Measurements from ENCODE around the gene SPIRE2. TPM values are rescaled to one million over a fixed set of nuclear protein-coding genes. Genes with fewer than 3 reads are reported as not detected.
"Not testable (repeated sequence)": the region's sequence is repeated elsewhere in the genome, so short reads cannot be mapped to it uniquely, and the experiment has no call there.

SPIRE2 gene
- total RNA-seq, 1 donor from 2014 or later, result 3.2 TPM

DNA sequence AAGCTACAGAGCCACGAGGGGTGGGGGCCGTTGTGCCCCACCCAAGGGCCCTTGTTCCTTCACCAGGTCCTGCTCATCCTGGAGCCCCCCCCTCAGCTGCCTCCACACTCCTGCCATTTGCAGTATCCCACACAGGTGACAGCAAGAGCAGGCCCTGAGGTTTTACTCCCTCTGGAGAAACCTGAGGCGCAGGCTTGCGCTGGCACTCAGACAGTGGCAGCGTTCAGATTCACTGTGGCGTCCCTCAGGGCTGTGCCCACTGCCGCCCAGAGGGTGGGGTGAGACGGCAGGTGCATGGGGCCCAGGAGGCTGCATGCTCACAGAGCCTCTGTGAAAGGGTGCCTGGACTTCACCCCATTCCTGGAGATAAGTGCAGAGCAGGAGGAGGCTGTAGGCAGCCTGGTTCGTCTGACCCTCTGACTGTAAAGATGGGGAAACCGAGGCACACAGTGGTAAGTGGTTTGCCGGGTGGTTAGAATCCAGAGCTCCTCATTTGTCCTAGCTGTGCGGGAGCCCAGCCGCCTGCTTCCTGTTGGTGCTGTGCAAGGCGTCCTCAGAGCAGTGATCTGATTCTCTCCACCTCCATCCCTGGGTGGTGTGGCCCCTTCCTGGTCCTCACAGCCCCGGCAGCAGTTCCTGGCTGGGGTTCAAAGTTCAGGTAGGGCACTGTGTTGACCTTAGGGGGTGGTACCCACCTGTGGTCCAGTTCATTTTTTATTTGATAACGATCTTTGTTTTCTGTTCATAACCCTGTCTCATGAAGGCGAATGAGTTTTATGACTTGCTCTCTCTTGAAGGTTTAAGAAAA lies 1.6 kb downstream of the SPIRE2 start:
- DNase-seq (ENCODE audit: low spot score) (no peak), ATAC-seq (no peak)
- intact Hi-C loops (cut with DNase I), result no loop called here

GRCh38 chr16:89831810-89832328 lies 3.6 kb downstream of the SPIRE2 start:
- intact Hi-C loops (cut with DNase I), result no loop called here
- DNase-seq (ENCODE audit: low spot score) (no peak), ATAC-seq (no peak)

DNA sequence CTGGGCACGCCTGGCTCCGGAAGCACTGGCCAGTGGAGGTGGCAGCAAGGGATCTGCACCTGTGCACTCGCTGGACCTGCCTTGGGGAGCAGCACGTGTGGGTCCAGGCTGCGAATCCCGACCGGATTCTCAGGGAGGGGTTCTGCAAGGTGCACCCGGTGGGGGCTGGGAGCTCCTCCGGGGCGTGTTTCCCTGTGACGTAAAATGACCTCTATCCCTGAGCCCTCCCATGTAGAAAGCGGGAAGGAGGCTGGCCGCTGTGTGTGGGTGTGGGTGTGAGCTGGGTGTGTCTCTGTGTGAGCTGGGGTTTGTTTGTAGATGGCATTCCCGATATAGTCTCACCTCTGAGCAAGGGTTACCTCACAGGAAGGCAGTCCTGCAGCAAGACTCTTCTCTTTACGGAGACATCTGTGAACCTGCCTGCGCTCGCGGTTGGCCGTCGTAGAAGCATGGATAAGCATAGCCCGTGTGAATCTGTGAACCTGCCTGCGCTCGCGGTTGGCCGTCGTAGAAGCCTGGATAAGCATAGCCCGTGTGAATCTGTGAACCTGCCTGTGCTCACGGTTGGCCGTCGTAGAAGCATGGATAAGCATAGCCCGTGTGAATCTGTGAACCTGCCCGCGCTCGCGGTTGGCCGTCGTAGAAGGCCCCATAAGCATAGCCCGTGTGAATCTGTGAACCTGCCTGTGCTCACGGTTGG lies 5.5 kb downstream of the SPIRE2 start:
- DNase-seq (ENCODE audit: low spot score); ATAC-seq; intact Hi-C loops (cut with DNase I): not testable (repeated sequence)

GRCh38 chr16:89834813-89835363 lies 6.6 kb downstream of the SPIRE2 start:
- DNase-seq (ENCODE audit: low spot score); intact Hi-C loops (cut with DNase I); ATAC-seq: not testable (repeated sequence)

DNA sequence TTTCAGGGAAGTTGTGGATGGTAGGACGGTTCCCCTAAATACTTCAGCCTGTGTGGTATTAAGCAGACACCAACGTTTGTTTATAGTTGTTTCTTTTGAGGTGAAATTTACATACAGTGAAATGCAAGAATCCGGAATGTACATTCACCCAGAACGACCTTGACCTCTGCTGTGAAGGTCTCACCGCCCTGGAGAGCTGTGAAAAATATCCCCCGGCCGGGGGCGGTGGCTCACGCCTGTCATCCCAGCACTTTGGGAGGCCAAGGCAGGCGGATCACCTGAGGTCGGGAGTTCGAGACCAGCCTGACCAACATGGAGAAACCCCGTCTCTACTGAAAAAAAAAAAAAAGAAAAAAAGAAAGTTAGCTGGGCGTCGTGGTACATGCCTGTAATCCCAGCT lies 8.2 kb downstream of the SPIRE2 start:
- DNase-seq (ENCODE audit: low spot score); intact Hi-C loops (cut with DNase I); ATAC-seq: not testable (repeated sequence)

DNA sequence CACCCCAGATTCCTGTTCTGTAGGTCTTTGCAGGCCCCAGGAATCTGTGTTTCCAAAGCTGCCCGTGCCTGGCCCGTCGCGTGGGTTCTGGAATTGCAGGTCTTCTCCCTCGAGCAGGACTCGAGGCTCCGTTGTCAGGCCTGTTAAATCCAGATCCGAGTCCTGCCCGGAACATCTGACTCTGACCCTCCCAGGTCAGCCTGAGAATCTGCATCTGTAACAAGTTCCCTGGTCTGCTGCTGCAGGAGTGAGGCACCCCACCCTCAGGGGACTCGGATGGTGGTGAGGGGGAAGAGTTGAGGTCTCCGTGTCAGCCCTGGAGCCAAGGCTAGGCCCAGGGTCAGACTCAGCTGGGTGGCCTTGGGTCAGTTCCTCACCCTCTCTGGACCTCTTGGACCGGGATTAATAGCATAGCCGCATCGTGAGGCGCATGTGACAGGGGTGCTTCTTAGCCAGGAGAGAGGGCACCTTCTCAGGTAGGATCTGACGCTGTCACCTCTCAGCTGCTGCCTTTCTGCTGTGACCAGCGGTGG lies 8.8 kb downstream of the SPIRE2 start:
- no peak for DNase-seq (ENCODE audit: low spot score)
- intact Hi-C loops (cut with DNase I), result no loop called here
- no peak for ATAC-seq

- DNase-seq (ENCODE audit: low spot score), result no peak
- no peak for ATAC-seq
- intact Hi-C loops (cut with DNase I), result no loop called here
These were observed 13.0 kb downstream of the SPIRE2 start for GRCh38 chr16:89841275-89841674.

DNA sequence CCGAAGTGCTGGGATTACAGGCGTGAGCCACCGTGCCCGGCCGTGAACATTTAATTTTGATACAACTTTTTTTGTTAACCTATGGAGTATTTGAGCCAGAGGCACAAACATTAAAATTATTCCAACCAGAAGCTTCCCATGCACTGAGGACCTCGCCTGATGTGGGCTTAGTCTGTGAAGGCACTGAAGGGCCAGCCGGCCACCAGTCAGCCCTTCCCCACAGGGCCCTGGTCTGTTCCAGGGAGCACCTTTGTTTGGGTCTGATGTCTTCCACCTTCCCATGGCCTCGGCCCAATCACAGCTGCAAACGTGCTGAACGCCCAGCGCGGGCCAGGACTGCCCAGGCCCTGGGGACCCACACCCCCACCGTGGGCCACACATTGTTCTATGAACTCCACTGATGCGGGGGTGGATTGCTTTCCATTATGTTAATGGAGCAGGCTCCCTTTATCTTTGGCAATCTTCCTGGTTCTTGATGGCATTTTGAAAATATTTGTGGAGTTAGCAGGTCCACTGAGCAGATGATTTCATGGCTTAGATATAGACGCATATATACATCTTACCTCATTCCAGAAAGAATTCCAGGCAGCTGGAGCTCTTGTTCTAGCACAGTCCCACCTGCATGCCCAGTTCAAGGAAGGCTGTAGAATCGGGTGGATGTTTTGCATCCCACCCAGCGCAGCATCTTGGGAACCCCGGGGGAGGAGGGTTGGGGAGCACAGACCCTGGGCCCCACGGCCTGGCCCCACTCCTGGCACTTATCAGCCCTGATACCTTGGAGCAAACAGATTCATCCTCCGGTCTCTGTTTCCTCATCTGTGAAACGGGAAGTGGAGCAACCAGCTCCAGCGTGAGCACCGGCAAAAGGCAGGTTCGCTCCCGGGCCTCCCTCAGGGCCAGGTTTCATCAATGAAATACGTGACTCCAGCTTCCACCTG lies 14.5 kb downstream of the SPIRE2 start:
- DNase-seq (ENCODE audit: low spot score) (no peak), ATAC-seq (no peak)
- intact Hi-C loops (cut with DNase I), result no loop called here

DNA sequence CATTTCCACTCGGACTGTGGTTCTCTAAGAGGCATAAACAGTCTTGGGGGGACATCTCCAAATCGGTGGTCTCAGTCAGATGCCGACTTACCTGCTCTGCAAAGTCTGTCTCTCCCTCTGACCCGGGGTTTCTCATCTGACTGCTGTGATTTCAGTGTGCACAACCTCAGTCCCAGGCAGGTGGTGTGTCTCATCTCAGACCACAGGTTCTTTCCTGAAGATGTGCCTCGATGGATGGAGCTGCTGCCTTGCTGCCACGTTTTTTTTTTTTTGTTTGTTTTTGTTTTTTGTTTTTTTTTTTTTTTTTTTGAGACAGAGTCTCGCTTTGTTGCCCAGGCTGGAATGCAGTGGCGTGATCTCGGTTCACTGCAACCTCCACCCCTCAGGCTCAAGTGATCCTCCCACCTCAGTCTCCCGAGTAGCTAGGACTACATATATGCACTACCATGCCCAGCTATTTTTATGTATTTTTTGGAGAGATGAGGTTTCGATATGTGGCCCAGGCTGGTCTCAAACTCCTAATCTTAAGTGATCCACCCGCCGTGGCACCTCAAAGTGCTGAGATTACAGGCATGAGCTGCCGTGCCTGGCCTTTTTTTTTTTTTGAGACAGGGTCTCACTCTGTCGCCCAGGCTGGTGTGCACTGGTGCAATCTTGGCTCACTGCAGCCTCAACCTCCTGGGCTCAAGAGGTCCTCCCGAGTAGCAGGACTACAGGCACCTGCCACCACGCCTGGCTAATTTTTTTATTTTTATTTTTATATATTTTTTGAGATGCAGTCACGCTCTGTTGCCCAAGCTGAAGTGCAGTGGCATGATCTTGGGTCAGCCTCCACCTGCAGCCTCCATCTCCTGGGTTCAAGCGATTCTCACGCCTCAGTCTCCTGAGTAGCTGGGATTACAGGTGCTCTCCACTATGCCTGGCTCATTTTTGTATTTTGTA lies 15.4 kb downstream of the SPIRE2 start:
- intact Hi-C loops (cut with DNase I), result no loop called here
- ATAC-seq, result no peak
- no peak for DNase-seq (ENCODE audit: low spot score)

DNA sequence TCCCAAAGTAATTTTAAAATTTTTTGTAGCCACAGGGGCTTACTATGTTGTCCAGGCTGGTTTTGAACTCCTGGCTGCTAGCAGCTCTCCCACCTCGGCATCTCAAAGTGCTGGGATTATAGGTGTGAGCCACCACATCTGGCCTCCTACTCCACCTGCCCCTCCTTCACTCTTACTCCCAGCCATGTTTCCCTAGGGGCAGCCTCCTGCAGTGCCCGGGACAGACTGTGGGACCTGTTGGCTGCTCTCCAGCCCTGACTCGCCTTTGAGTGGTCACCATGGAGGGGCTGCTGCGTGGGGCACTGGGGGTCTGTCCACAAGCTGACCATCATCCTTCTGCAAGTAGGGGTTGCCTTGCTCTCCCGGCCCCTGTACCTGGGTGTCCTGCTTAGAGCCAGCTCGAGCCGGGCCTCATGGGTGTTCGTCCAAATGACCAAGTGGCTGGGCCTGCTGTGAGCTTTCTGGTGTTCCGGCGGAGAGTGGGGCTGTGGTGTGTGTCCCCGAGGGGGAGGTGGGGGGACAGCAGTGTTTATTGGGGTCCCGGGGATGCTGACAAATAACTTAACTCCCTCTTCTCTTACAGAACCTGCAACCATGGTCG lies 16.6 kb downstream of the SPIRE2 start:
- ATAC-seq (no peak), DNase-seq (ENCODE audit: low spot score) (no peak)
- intact Hi-C loops (cut with DNase I), result no loop called here

DNA sequence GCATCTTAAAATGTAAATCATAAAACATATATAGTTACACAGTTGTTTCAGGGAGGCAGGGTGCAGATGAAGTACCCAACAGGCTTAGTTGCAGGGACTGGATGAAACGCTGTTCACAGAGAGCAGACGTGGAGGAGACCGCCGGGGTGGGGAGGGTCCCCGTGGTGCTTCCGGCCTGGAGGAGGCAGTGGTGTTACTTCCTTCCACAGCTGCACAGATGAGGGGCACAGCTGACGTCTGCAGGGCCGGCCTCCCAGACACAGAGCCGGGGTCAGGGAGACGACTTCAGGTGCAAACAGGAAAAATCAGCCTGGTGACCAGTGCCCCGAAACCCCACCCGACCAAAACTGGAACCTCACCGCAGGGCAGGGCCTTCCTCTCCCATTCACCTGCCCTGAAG lies 17.1 kb downstream of the SPIRE2 start:
- intact Hi-C loops (cut with DNase I), result no loop called here
- DNase-seq (ENCODE audit: low spot score), result no peak
- no peak for ATAC-seq

GRCh38 chr16:89847051-89847939 lies 19.0 kb downstream of the SPIRE2 start:
- intact Hi-C loops (cut with DNase I), result no loop called here
- DNase-seq (ENCODE audit: low spot score), result no peak
- ATAC-seq, result no peak

GRCh38 chr16:89847940-89848297 lies 19.6 kb downstream of the SPIRE2 start:
- intact Hi-C loops (cut with DNase I), result no loop called here
- DNase-seq (ENCODE audit: low spot score) (no peak), ATAC-seq (no peak)

DNA sequence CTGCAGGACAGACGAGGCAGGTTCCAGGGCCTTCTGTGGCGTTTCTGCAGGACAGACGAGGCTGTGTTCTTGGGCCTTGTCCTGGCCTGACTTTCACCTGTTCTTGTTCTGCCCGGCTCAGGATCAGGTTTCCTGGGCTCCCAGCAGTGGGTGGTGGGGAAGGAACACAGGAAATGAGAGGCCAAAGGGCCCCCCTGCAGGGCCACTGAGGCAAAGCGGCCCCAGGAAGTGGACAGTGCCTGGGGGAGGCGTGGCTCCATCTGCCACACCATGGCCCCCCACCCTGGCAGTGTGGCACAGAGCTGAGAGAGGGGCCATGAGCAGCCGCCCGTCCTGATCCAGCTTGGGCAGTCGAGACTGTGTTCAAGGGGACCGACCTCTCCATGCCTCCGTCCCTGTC lies 20.7 kb downstream of the SPIRE2 start:
- intact Hi-C loops (cut with DNase I), result no loop called here
- no peak for ATAC-seq
- DNase-seq (ENCODE audit: low spot score), result no peak

- intact Hi-C loops (cut with DNase I), result no loop called here
- ATAC-seq, result no peak
- no peak for DNase-seq (ENCODE audit: low spot score)
These were observed 25.2 kb downstream of the SPIRE2 start for GRCh38 chr16:89853306-89853993.

Data from sciatic nerve (tissue), 2 donors.